Hippocampal formation (tissue), 2 donors: Measurements from ENCODE around the gene CACNG4.

Experiments used
- DNase-seq, 2 donors: peaks; one replicate each; lab custom pipeline; 2025; lab: John Stamatoyannopoulos, UW

The CACNG4 gene

DNA sequence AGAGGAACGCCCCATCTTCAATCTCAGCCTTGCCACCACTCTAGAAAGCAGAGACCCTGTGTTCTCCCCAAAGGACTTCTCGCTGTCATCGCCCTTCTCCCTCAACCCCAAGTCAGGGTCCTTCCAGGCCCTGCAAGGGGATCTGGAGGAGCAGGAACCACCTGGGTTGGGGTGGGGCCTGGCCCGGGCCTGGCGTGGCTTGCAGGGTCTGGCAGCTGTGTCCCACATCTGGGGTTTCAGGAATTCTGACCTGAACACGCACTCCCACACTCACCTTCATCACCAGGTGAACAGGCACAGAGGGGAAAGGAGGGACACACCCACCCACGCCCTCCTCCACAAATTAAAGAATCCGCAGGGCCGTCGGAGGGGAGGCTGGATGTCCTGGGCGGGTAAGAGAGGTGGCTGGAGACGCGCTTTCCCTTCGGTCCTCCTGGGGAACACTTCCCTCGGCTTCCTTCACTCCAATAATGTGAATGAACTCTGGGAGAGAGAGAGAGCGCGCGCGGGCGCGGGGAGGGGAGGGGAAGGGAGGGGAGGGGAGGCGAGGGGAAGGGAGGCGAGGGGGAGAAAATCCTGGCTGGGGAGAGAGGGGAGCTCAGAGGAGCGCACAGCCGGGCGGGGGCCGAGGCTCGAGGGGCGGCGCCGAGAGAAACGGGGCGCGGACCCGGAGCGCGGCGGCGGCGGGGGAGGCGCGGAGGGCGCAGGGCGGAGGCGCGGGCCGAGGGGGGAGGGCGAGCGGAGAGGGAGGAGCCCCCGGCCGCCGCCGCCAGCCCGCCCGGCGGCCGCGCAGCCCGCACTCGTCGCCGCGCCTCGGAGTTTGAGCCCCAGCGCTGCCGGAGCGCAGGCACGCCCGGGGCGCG is at the start of gene CACNG4:
TSS of gene CACNG4 (plus strand) at position 799 of the 863 bp plus-strand sequence. CDS start 205 bp downstream, outside the sequence.
- DNase-seq: no peak

DNA sequence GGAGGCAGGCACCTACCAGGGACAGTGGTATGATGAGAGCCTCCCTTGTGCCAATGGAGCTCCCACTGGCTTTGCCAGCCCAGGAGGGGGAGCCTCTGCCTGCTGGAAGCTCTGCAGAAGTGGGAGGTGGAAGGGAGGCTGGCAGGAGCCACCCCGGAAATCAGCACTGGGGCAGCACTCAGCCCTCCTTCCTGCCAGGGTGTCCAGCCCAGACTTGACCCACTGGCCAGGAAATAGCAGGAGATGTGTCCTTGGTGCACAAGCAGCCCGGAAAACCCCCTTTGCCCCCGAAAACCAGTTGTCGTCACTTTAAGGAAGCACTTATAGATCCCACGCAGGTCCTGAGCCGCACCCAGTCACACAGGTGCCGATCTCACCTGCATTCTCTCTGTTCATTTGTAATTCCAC is 49.3 kb upstream of the CACNG4 start:
- DNase-seq: no peak

DNA sequence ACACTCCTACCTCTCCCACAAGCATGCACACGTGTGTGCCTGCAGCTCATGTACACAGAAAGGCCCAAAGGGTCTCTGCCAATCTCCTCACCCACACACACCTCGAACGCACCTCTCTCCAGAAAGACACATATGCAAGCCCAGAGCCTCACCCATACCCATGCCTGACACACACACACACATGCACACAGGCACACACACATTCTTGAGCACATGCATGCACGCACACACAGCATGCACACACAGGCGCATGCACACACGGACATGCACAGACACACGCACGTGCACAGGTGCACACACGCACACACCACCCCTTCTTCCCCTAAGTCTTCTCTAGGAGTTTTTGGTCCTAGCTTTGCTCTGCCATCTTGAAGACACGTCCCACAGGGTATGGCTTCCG is 48.7 kb upstream of the CACNG4 start:
- DNase-seq: no peak

DNA sequence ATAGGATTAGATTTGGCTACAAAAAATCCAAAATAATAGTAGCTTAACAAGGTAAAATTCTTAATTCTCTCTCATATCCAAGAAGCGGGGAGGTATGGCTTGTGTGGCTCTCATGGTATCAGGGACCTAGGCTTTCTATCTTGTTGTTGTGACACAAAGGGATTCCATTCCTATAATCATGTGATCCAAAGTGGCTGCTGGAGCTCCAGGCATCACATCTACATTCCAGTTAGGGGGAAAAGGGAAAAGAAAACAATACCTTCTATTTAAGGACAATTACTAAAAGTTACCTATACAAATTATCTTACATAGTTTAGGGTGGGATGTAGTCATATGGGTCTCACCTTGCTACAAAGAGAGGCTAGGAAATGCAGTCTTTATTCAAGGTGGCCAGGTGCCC is 47.6 kb upstream of the CACNG4 start:
- DNase-seq: no peak

DNA sequence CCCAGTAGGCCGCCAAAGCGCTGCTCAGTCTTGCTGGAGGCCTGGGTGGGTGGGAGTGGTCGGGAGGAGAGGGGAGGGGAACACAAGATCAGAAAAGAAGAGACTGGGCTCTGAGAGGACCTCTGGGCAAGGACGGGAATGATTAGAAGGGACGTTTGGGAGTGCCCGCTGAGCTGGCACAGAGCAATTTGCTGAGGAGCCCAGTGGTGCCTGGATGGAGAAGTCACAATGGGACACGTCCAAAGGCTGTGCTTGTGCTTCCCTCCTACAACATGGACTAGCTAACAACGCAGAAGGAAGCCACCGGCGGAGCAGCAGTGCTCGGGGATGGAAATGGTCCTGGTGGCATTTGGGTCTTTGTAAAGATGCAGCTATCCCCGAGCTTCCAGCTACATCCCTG is 45.6 kb upstream of the CACNG4 start:
- DNase-seq: no peak

DNA sequence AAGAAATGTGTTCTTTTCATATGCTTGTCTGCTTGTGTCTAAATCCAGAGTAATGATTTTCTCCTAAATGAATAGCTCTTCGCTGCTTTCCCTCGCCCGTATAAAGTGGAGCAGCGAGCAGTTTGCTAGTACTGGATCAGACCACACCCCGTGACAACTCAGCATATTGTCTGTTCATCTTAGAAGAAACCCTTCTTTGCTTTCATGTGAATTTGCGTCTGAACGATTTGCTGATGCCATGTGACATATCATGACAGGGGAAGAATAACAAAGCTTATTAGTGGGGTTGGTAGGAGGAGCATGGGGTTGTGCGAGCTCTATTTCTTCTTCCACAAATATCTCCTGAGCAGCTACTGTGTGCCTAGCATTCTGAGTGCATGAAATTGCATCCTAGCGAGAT is 44.1 kb upstream of the CACNG4 start:
- no peak for DNase-seq

DNA sequence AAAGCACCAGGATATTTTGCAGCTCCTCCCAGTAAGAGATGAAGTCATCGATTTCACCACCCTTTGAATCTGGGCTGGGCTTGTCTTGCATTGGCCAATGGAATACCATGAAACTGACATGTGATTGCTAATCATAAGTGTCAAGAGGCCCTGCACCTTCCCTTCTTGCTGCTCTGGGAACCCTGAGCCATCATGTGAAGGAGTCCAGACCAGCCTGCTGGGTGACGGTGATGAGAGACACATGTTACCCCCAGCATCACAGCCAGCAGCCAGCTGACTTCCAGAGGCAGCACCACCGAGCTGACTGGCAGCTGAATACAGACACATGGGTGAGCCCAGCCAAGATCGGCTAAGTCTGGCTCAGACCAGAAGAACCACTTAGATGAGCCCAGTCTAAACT is 43.6 kb upstream of the CACNG4 start:
- DNase-seq: no peak

DNA sequence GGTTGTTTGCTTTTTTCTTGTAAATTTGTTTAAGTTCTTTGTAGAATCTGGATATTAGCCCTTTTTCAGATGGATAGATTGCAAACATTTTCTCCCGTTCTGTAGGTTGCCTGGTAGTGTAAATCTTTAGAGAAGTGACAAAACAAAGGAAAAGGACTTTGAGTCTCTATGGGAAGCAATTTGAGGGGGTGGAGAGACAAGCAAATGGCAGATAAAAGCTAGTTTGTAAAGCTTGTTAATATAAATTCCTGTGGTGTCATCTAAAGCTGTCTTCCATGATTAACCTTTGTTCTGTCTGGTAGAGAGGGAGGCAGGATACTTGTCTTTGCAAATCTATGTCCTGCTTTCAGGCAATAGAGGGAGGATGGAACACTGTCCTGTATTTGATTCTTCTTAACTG is 40.6 kb upstream of the CACNG4 start:
- DNase-seq: no peak

DNA sequence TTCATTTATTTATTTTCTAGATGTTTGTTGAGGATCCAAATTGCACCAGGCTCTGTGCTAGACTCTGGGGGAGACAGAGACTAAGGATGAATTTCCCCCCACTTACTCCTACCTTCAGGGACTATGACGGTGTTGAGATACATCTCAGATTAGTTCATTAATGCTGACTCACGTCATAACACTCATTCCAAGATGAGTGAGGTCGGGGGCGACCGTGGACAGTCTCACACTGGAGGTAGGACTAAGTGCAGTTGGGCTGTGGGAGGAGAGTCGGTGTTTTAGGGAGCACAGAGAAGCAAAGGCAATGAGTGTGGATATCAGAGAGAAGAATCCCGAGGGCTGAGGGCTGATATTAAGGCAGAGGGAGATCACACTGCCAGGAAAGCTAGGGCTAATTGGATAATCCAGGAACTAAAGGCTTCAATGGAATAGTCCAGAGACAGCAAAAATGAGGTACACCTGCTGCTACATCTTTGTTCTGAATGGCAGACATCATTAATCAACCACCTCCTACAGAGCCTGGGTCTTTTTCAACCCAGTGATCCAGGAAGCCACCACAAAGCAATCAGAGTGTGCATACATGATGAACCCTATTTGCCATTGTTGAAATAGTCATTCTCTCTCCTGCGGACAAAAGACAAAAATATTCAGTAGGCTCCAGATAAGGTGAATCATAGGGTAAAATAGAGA is 38.6 kb upstream of the CACNG4 start:
- no peak for DNase-seq

DNA sequence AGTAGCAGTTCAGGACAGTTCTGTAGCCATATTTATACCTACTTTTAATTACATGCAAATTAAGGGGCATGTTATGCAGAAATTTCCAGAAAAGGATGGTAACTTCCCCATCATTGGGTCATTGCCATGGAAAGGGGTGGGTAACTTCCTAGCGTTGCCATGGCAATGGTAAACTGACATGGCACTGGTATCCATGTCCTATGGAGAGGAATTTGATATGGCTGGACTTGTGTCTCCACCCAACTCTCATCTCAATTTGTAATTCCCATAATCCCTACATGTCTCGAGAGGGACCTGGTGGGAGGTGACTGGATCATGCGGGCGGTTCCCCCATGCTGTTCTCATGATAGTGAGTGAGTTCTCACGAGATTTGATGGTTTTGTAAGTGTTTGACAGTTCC is 35.6 kb upstream of the CACNG4 start:
- DNase-seq: no peak

DNA sequence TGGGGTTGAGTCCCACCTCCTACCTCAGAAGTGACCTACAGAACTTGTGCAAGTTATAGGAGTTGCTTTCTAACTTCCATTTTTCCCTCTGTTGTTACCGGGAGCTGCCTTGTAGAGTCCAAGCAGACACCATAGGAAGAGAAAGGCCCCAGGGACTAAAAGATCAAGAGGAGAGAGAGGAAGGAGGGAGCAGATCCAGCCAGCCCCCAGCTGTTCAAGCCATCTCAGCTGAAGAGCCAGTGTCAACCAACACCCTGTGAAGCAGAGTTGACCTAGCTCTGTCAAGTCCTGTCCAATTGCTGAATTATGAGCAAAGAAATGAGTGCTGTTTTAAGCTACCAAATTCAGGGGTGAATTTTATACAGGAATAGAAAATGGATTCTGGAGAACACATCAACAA is 34.9 kb upstream of the CACNG4 start:
- no peak for DNase-seq

DNA sequence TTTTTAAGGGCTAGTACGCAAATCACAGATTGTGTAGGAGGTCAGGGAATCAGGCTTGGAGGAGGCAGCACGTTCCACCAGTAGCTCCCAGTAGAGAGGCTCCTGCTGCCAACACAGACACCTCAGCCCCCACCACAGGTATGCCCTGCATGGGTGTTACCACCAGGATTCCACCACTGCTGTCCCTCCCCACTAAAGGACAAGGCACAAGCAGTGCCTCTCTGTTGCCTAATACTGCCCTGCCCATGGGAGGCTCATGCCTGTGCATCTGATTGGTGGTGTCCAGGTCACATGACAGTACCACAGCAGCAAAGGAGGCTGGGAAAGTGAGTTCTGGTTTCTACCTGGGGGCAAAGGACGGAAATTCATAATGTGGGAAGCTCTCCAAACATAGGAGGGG is 33.6 kb upstream of the CACNG4 start:
- DNase-seq: no peak

DNA sequence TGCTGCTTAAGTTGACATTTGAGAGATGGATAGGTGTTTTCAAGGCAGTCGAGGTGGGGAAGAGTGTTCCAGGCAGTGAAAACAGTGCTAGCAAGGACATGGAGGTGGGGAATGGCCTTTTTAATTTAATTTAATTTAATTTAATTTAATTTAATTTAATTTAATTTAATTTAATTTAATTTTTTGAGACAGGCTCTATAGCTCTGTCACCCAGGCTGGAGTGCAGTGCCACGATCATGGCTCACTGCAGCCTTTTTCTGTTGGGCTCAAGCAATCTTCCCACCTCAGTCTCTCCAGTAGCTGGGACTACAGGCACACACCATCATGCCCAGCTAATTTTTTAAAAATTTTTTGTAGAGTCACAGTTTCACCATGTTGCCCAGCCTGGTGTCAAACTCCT is 32.2 kb upstream of the CACNG4 start:
- no peak for DNase-seq

DNA sequence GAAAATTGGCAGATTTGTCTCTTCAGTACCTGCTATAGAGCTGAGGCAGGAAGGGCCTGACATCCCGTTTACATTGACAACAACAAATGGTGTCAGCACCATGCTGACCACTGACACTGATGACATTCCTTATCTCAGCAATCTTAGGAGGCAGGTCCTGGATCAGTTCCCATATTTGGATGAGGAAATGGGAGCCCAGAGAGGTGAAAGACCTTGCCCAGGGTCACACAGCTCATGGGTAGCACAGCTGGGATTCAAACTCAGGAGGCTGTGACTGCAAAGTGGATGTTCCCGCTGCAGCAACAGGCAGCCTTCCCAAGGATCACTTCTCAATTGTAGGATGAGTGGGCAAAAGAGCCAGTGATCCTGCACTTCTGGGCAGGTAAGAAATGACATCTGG is 30.5 kb upstream of the CACNG4 start:
- DNase-seq: no peak

DNA sequence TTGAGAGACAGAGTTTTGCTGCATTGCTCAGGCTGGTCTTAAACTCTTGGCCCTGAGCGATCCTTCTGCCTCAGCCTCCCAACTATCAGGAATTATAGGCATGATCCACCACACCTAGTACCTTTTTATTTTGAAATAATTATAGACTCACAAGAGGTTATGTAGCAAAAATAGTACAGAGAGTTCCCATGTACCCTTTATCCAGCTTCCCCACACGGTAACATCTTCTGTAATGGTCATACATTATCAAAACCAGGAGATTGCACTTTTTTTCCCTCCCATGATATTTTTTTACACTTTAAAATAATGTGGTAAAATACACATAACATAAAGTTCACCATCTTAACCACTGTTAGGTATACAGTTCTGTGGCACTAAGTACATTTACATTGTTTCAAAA is 28.8 kb upstream of the CACNG4 start:
- DNase-seq: no peak

DNA sequence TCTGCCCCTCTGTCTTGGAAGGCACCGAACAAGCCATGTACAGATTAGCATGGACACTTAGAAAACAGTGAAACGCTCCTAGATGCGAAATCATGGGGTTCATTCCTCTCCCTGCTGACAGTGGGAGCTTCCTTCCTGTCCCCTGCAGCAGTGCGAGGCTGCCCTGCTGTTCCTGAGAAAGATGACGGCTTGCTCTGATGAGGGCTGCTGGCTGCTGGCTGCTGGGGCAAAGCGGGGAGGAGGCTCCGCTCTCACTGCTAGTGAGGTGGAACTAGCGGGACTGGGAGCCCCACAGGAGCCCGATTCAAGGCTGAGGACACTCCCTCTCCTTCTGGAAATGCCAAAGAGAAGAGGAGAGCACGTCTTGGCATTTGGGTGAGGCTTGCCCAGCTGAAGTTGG is 25.9 kb upstream of the CACNG4 start:
- no peak for DNase-seq

DNA sequence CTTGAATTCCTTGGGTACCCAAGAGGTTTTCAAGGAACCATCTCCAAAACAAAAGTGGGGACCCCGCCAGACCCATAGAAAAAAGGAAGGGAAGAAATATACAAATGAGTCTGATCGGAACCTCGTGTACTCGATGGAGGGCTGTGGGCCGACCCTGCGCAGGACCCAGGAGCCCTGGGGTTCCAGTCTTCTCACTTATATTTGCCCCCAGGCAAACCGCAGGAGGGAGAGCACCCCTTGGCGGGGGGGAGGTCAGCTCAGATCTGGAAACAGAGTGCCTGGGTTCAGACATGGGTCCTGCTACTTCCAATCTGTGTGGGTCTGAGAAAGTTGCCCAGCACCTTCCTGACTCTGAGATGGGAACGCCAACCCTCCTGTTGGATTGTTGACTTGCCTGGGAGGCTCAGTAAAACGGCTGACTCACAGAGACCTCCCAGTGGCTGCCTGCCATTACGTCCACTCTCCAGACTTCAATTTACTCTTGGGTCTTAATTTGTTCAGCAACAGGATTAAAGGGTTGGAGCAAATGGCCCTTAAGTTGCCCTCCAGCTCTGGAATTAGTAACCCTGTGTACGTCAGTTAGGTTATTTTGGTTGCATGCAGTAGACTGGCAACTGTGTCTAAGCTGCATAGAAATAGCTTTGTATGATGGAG is 24.9 kb upstream of the CACNG4 start:
- no peak for DNase-seq

DNA sequence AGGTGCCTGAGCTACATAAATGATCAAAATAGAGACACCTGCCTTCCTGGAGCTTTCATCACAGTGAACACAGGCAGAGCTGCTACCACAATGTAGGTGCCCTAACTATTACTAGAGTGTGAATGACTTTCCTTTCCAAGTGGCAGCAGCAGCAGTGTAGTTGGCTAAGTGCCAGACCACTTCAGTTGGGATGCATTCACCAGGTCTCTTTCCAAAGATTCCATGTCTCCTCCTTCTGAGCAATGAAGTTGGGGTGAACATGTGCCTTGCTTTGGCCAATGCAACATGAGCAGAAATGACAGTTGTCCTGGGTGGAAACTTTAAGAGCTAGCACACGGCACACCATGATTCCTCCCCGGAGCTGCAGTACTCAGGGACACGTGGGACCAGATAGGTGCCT is 23.3 kb upstream of the CACNG4 start:
- DNase-seq: no peak

DNA sequence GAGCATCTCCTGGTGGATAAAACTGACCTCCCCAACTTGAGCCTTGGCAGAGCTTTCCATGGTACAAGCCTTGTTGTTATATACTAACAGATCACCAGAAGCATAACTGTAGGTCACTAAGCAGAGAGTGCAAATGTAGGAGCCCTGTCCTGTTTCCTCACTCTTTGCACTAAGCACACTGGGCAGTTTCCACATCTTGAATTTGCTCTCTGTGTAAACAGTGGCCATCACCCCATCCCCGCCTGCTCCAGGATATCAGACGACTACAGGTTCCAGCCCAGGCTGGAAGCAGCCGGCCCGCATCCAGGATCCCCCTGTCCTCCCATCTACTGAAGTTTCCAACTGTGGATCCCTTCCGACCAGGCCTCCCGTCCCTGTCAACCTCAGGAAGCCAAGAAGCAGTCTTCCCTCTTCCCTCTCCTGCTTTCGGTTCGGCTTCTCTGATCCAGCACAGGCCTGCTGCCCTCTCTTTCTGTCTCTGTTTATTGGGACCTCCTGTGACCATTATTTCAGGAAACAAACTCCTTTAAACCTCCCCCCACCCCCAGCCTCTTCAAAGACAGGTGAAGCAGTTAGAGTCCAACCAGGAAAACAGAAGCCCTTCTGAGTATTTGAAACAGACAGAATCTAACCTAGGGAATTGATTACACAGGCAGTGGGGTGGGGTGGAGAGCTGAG is 22.6 kb upstream of the CACNG4 start:
- no peak for DNase-seq

DNA sequence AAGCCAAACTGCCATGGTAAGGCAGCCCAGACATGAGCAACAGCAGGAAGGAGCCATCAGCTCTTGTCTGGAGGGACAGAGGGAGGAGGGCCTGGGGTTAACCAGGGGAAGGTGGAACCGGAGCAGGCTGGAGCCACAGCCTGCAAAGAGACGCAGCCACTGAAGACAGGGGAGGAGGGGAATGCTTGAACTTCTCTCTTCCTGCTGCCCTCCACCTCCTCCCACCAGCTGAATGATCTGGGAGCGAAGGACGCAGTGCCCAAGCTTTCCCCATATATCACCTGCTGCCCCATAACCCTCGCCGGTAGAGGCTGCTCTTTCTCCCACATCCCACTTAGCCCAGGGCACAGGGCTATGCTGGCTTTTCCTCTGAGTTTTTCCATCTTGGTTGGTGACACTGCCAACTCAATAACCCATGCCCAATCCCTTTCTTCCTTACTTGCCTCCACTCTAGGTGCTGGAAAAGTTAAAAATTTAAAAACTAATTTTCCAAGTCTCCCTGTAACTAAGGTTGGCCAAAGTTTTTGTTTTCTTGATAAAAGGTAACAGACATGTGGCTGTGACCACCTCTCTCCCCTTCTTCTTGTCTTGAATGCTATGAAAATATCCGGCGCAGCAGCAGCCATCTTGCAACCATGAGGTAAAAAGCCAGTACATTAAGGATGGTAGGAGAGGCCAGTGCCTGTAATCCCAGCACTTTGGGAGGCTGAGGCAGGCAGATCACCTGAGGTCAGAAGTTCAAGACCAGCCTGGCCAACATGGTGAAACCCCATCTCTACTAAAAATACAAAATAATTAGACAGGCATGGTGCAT is 21.8 kb upstream of the CACNG4 start:
- DNase-seq: no peak

DNA sequence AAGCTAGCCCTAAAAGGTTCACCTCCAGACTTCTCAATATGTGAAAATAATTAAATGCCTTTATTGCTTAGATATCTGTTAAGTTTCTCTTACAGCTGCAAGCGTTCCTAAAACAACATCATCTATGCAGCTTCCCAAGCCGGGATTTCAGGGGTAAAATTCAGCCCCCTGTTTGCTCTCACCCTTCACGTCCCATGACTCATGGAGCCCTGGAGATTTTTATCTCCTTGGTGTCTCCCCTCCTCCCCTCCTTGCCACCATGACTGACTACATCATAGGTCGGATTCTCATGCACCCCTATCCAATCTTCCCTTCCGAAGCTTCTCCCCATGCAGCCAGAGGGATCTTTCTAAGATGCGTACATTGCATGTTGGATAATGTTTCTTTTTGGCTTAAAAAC is 21.0 kb upstream of the CACNG4 start:
- no peak for DNase-seq
